GM21737 (cell line): ENCODE results near the gene TYW3.
A peak's percentile ranks its signal among the peaks of the same experiment; 100 is the strongest.

ENCODE experiments used
- ATAC-seq: cut with Tn5 transposase; IDR thresholded peaks from one replicate; pipeline ENCODE4 v1.9.1; 2021; ENCODE audit warnings: mild to moderate bottlenecking, moderate library complexity; ENCODE audit not compliant: unreplicated experiment

Gene TYW3

GRCh38 chr1:74732960-74733603 is at the start of gene TYW3, which contains the start of gene CRYZ:
TYW3 (plus strand) TSS chr1:74733152; CDS start chr1:74733245, 93 bp downstream.
CRYZ (minus strand) TSS chr1:74733050; CDS start chr1:74724821, 8,229 bp downstream.
- ATAC-seq, result peak; percentile 72

- ATAC-seq, result no peak
Observed at GRCh38 chr1:74683656-74684055, 49.3 kb upstream of the TYW3 start.

- no peak for ATAC-seq
Observed at GRCh38 chr1:74684301-74684700, 48.7 kb upstream of the TYW3 start.

- no peak for ATAC-seq
Observed at GRCh38 chr1:74686928-74687327, 46.0 kb upstream of the TYW3 start.

- ATAC-seq, result peak; percentile 60
Observed at GRCh38 chr1:74689621-74690363, 43.2 kb upstream of the TYW3 start.

GRCh38 chr1:74690364-74690696 is 42.6 kb upstream of the TYW3 start:
- ATAC-seq, result no peak

GRCh38 chr1:74690909-74691308 is 42.0 kb upstream of the TYW3 start:
- no peak for ATAC-seq

- ATAC-seq, result no peak
Observed at GRCh38 chr1:74693473-74693872, 39.5 kb upstream of the TYW3 start.

GRCh38 chr1:74697832-74698231 is 35.1 kb upstream of the TYW3 start:
- ATAC-seq, result no peak

- ATAC-seq, result no peak
Observed at GRCh38 chr1:74699331-74699730, 33.6 kb upstream of the TYW3 start.

- ATAC-seq, result no peak
Observed at GRCh38 chr1:74703386-74704182, 29.4 kb upstream of the TYW3 start.

- ATAC-seq, result no peak
Observed at GRCh38 chr1:74712881-74713280, 20.1 kb upstream of the TYW3 start.

GRCh38 chr1:74713849-74714248 is 19.1 kb upstream of the TYW3 start:
- ATAC-seq, result no peak

GRCh38 chr1:74714429-74715235 is 18.3 kb upstream of the TYW3 start:
- ATAC-seq, result peak; percentile 54

- no peak for ATAC-seq
Observed at GRCh38 chr1:74715236-74715502, 17.8 kb upstream of the TYW3 start.

- no peak for ATAC-seq
Observed at GRCh38 chr1:74715806-74716205, 17.1 kb upstream of the TYW3 start.

- ATAC-seq, result no peak
Observed at GRCh38 chr1:74716822-74717221, 16.1 kb upstream of the TYW3 start.

GRCh38 chr1:74717626-74718025 is 15.3 kb upstream of the TYW3 start:
- ATAC-seq, result no peak

- no peak for ATAC-seq
Observed at GRCh38 chr1:74726063-74726462, 6.9 kb upstream of the TYW3 start.

- no peak for ATAC-seq
Observed at GRCh38 chr1:74728736-74729135, 4.2 kb upstream of the TYW3 start.
